Measurements from ENCODE around the gene HNF1A. TPM values are rescaled to one million over a fixed set of nuclear protein-coding genes. Genes with fewer than 3 reads are reported as not detected.

HNF1A gene
- total and polyA plus RNA-seq, 10 of the 15 experiments (the other 5 are each of a cell fraction or from before 2014, with no cell fraction given) = 0.10 TPM; not detected in 9

GRCh38 chr12:120990487-120991055, 12.2 kb downstream of the HNF1A start:
- no peak overlapping the region for H3K9ac ChIP-seq (ENCODE audit: control insufficient read depth, insufficient read depth, low read length)
- ChIA-PET RAD21 (ENCODE audit: unreplicated experiment) (no interaction called here), CTCF (interaction anchor here (0.6 to 1.4 kb wide), 3 partner anchors 9 to 363 kb away, joined by 3 read pairs; no protein-coding TSS in a partner anchor), SMC1A (ENCODE audit: uncharacterized antibody, unreplicated experiment) (no interaction called here), POLR2A (no interaction called here)
- in situ Hi-C loops (cut with MboI) = no loop called here
- ATAC-seq = no peak
- no peaks in the 10 kb centered on the region for H3K9me3 ChIP-seq (replicated peaks; ENCODE audit: control insufficient read depth, insufficient read depth, low read length)
- no peaks in the 10 kb centered on the region for H4K20me1 ChIP-seq (ENCODE audit: control insufficient read depth, insufficient read depth)
- WGBS (ENCODE audit: insufficient coverage, insufficient replicate concordance, low lambda C conversion rate, missing lambda C conversion rate) = 19% methylated on average over 2 of the region's 2 CpGs
- no peaks in the 10 kb centered on the region for H3K36me3 ChIP-seq (ENCODE audit: control insufficient read depth in 2 of 2, insufficient read depth in 2 of 2, low read length in 1 of 2)
- no peak for TF ChIP-seq RAD51 (IDR thresholded peaks at IDR 0.05)
- no peak for TF ChIP-seq ATF2 (IDR thresholded peaks at IDR 0.05; ENCODE audit: low read length)
- TF ChIP-seq ZBTB40 (IDR thresholded peaks at IDR 0.05; ENCODE audit: borderline replicate concordance) = no peak
- no peak for TF ChIP-seq LARP7 (IDR thresholded peaks at IDR 0.05)
- TF ChIP-seq MEF2B (IDR thresholded peaks at IDR 0.05; ENCODE audit: partially characterized antibody, poor library complexity, severe bottlenecking) = no peak
- TF ChIP-seq NBN (IDR thresholded peaks at IDR 0.05) = no peak
- no peak for TF ChIP-seq ZNF217 (IDR thresholded peaks at IDR 0.05)
- no peak for TF ChIP-seq ZBED1 (IDR thresholded peaks at IDR 0.05; ENCODE audit: borderline replicate concordance)
- no peak for TF ChIP-seq JUNB (IDR thresholded peaks at IDR 0.05)
- TF ChIP-seq CHD1 (IDR thresholded peaks at IDR 0.05; ENCODE audit: low read depth, low read length) = no peak
- H3K27ac ChIP-seq (ENCODE audit: control insufficient read depth, insufficient read depth) = no peak overlapping the region
- H3K4me2 ChIP-seq (ENCODE audit: control insufficient read depth, insufficient read depth) = no peak overlapping the region
- BruUV-seq (replicated peaks) = no TSS peak
- no peaks in the 10 kb centered on the region for H3K79me2 ChIP-seq (ENCODE audit: control insufficient read depth, insufficient read depth, low read length)
- intact Hi-C loops (cut with micrococcal nuclease; ENCODE audit: unreplicated experiment) = no loop called here
- no peaks in the 10 kb centered on the region for H3K4me1 ChIP-seq (ENCODE audit: control insufficient read depth, insufficient read depth, low read length)
- DNase-seq (ENCODE audit: low read depth, low spot score) = no peak
- no peaks in the 10 kb centered on the region for H3K27me3 ChIP-seq (replicated peaks in 1 of 2; ENCODE audit: control insufficient read depth in 2 of 2, insufficient read depth in 2 of 2, low read length in 1 of 2)
- FAIRE-seq = no peak
- no peak overlapping the region for H2AFZ ChIP-seq (ENCODE audit: control insufficient read depth, low read depth, low read length)
- no peak overlapping the region for H3K4me3 ChIP-seq

Data from GM12878 (cell line).